Type B pancreatic cell (in vitro differentiated cells): ENCODE results near the gene PKP4. TPM values are rescaled to one million over a fixed set of nuclear protein-coding genes. Genes with fewer than 3 reads are reported as not detected.

Experiments used
- DNase-seq: peaks from one replicate; pipeline ENCODE4 v3.0.0; 2021; ENCODE audit warnings: mixed read lengths; ENCODE audit not compliant: unreplicated experiment; ENCODE audit errors: extremely low spot score
- H3K27ac Mint-ChIP-seq: 2 replicates; pipeline ENCODE4 v1.8.0; 2021; ENCODE audit warnings: mild to moderate bottlenecking, mixed read lengths
- H3K27me3 Mint-ChIP-seq: 2 replicates; pipeline ENCODE4 v1.8.0; 2021; ENCODE audit warnings: mixed read lengths
- H3K36me3 Mint-ChIP-seq: 2 replicates; pipeline ENCODE4 v1.8.0; 2021; ENCODE audit warnings: mixed read lengths
- H3K4me1 Mint-ChIP-seq: one replicate; pipeline ENCODE4 v1.8.0; 2021; ENCODE audit warnings: mixed read lengths; ENCODE audit not compliant: unreplicated experiment
- H3K4me3 Mint-ChIP-seq: 2 replicates; pipeline ENCODE4 v1.8.0; 2021; ENCODE audit warnings: mild to moderate bottlenecking, mixed read lengths
- H3K9me3 Mint-ChIP-seq: 2 replicates; pipeline ENCODE4 v1.8.0; 2021; ENCODE audit warnings: mixed read lengths
- total RNA-seq: library from RNA; stranded (reverse); gene quantifications from 2 replicates; pipeline ENCODE4 v1.2.1, GENCODE V29; 2021; ENCODE audit warnings: low replicate concordance
- TF ChIP-seq, protein P1 (sequence below): fragments of 200-600 bp; sonication (generic); conservative IDR thresholded peaks from 2 replicates; pipeline ENCODE4 v1.5.0; 2021; ENCODE audit warnings: antibody characterized with exemption, mild to moderate bottlenecking

The PKP4 gene
- total RNA-seq, 1 donor from 2014 or later: 73.6 TPM

- DNase-seq: no peak
- Mint-ChIP-seq H3K9me3 (no peaks in the 10 kb centered on the region), H3K27ac (no peak overlapping the region), H3K4me1 (peaks cover 51% of the 10 kb centered on the region), H3K27me3 (peaks cover 10% of the 10 kb centered on the region), H3K4me3 (peak overlapping the region; percentile 12), H3K36me3 (no peaks in the 10 kb centered on the region)
- TF ChIP-seq, protein P1, sequence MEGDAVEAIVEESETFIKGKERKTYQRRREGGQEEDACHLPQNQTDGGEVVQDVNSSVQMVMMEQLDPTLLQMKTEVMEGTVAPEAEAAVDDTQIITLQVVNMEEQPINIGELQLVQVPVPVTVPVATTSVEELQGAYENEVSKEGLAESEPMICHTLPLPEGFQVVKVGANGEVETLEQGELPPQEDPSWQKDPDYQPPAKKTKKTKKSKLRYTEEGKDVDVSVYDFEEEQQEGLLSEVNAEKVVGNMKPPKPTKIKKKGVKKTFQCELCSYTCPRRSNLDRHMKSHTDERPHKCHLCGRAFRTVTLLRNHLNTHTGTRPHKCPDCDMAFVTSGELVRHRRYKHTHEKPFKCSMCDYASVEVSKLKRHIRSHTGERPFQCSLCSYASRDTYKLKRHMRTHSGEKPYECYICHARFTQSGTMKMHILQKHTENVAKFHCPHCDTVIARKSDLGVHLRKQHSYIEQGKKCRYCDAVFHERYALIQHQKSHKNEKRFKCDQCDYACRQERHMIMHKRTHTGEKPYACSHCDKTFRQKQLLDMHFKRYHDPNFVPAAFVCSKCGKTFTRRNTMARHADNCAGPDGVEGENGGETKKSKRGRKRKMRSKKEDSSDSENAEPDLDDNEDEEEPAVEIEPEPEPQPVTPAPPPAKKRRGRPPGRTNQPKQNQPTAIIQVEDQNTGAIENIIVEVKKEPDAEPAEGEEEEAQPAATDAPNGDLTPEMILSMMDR: no peak
These were observed 262.7 kb downstream of the PKP4 start for GRCh38 chr2:158719403-158719802.

DNA sequence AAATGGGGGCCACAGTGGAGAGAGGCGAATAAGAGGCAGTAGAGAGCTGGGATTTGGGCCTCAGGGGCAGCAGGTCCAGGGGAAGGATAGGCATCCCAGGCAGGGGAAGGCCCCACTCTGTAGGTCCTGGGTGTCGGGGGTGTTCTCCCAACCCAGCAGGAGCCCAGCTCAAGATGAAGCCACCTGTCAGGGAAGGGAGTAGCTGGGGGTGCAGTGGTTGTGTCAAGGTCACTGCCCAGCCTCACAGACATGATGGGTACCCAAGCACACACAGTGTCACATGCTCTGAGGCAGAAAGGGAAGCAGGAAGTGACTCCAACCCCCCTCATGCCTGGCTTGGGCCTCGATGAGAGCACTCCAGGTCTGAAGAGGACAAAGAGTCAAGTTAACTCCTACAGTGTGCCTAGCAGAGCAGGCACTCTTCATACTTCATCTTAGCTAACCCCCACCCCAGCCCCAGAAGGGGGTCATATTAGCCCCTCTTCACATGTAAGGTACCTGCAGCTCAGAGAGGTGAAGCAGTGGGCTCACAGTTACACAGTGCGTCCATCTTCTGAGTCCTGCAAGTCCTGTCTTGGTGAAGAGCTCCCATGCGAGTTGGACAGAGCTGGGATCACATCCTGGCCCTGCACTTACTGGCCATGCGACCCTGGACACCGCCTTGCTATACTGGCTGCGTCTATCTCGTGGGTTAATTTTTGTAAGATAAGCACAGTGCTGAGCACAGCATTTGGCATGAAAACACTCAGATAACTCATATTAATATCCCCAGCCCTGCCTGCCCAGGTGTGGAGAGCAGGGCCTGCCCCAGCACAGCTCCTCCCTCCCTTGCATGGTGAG, 265.7 kb downstream of the PKP4 start:
- DNase-seq: no peak
- peaks cover 10% of the 10 kb centered on the region for H3K27me3 Mint-ChIP-seq
- H3K9me3 Mint-ChIP-seq: no peaks in the 10 kb centered on the region
- no peak overlapping the region for H3K27ac Mint-ChIP-seq
- H3K4me3 Mint-ChIP-seq: no peak overlapping the region
- TF ChIP-seq, protein P1: no peak
- no peaks in the 10 kb centered on the region for H3K36me3 Mint-ChIP-seq
- peaks cover 51% of the 10 kb centered on the region for H3K4me1 Mint-ChIP-seq

GRCh38 chr2:158723181-158723838, 266.6 kb downstream of the PKP4 start:
- TF ChIP-seq, protein P1: no peak
- H3K4me3 Mint-ChIP-seq: no peak overlapping the region
- H3K27ac Mint-ChIP-seq: peak overlapping the region; percentile 69
- peaks cover 10% of the 10 kb centered on the region for H3K27me3 Mint-ChIP-seq
- no peak for DNase-seq
- H3K4me1 Mint-ChIP-seq: peaks cover 48% of the 10 kb centered on the region
- no peaks in the 10 kb centered on the region for H3K9me3 Mint-ChIP-seq
- H3K36me3 Mint-ChIP-seq: no peaks in the 10 kb centered on the region

GRCh38 chr2:158723921-158724802, 267.4 kb downstream of the PKP4 start:
- TF ChIP-seq, protein P1: peak; percentile 51
- Mint-ChIP-seq H3K27ac (peak overlapping the region; percentile 69), H3K36me3 (no peaks in the 10 kb centered on the region), H3K9me3 (no peaks in the 10 kb centered on the region), H3K4me3 (peak overlapping the region; percentile 60), H3K4me1 (peaks cover 44% of the 10 kb centered on the region), H3K27me3 (peaks cover 10% of the 10 kb centered on the region)
- DNase-seq: no peak

DNA sequence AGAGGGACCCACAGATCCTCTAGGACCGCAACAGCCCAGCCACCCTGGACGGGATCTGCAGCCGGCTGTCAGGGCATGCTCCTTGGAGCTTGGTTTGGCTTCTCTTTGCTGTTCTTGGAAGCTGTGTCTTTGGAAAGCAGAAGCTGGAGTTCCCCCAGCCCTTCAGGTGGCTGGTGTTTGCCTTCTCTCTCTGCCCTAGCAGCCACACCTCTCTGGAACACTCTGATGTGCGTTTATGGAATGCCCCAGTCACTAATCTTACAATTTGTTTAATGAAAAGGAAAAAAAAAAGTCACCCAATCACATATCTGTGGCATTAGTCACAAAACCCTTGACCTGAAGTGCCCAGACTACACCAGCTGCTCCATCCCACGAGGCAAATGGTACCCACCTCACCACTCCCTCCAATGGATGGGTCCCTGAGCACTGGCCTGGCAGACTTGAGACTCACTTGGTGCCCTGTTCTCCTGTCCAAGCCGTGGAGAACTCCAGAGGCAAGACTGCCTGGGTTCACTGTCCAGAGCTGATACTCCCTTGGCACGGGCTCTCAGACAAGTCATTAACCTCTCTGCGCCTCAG, 268.1 kb downstream of the PKP4 start:
- TF ChIP-seq, protein P1: no peak
- no peak for DNase-seq
- H3K27me3 Mint-ChIP-seq: peaks cover 10% of the 10 kb centered on the region
- no peaks in the 10 kb centered on the region for H3K36me3 Mint-ChIP-seq
- no peak overlapping the region for H3K4me3 Mint-ChIP-seq
- peak overlapping the region; percentile 69 for H3K27ac Mint-ChIP-seq
- no peaks in the 10 kb centered on the region for H3K9me3 Mint-ChIP-seq
- H3K4me1 Mint-ChIP-seq: peaks cover 43% of the 10 kb centered on the region
